Cerebellar nuclear complex (tissue), 1 donor: ENCODE results near the gene ARHGAP26.

Source experiments
- DNase-seq, 2 experiments: peaks; one replicate each; lab custom pipeline; 2025; lab: John Stamatoyannopoulos, UW

The ARHGAP26 gene

DNA sequence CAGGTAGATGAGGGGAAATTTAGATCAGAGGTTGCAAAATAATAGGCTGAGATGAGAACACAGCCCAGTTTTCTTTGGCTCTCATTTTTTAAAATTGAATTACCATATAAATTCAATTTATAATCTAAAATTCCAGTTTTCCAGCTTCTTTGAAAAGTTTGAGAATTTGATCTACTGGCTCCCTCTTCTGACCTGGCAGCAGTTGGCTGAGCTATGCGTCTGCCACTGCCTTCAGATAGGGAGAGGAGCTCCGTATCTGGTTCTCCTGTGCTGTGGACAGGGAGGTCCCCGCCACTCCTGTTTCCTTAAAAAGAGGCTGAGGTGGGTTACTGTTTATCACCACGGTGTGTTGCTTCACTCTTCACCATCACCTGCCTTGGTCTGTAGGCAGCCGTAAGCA, 103.7 kb downstream of the ARHGAP26 start:
- no peak for DNase-seq

DNA sequence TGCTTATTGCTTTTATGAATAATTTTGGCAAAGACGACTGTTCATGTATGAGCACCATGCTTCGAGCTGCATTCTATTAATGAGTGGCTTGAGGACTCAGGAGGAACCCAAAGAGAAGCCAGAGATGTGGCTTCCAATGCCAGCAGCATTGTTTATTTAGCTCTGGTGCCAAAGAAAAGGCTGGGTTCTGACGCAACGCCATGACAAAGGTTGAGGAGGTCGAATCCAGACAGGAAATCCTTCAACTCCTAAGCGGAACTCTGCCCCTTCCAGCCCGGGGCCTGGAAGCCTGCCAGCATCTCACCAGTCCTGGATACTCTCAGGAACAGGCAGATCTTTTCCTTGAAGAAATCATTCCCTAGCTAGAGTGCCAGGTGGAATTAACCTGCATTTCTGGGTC, 104.4 kb downstream of the ARHGAP26 start:
- DNase-seq, result no peak

DNA sequence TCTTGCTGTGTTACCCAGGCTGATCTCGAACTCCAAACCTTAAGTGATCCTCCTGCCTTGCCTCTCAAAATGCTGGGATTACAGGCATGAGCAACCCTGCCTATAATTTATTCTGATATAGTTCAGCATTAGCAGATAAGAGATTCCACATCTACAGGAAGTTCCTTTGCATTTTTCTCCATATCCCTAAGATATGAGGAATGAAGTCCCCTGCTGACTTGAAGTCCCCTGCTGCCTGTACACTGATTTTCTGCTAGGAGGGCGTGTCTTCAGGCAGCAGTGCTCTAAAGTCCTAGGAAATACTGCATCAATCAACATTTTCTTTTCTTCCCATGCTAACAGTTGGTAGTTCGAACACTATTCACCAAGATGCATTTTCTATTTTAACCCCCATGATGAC, 105.8 kb downstream of the ARHGAP26 start:
- no peak for DNase-seq

DNA sequence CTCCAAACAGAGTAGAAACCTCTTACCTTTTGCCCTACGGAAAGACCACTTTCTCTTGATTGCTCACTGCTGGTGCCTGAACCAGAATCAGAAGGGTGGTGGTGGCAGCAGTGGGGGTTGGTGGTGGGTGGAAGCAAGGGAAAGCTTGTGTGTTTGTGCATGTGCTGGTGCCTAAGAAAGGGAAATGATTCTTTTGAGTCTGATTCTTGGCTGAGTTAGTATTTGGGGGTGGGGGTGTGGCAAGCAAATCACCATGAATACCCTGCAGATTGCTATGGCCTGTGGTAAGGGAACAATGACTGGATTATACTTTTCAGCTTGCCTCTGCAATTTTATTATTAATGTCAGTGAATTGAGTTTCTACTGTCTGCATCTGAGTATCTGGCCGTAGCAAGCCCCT, 106.6 kb downstream of the ARHGAP26 start:
- no peak for DNase-seq

- no peak for DNase-seq
Observed at GRCh38 chr5:142878111-142878510, 107.9 kb downstream of the ARHGAP26 start.

DNA sequence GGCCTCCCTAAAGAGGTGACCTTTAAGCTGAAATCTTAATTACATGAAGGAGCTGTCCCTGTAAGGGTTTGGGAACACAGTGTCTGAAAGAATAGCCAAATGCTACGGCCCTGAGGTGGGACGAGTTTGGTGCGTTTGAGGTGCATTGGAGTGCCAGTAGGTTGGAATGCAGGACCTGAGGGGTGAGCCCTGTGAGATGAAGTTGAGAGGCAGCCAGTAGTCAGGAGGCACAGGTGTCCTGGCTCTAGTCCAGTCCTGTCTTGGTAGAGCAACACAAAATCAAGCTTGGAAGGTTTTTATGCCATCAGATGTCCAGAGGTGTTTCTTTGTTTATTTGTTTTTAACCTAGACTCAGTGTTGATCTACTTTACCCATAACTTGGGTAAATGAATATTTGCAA, 108.5 kb downstream of the ARHGAP26 start:
- peak; percentile 5 to 61 for DNase-seq

- DNase-seq, result no peak
Observed at GRCh38 chr5:142881076-142881783, 111.1 kb downstream of the ARHGAP26 start.

DNA sequence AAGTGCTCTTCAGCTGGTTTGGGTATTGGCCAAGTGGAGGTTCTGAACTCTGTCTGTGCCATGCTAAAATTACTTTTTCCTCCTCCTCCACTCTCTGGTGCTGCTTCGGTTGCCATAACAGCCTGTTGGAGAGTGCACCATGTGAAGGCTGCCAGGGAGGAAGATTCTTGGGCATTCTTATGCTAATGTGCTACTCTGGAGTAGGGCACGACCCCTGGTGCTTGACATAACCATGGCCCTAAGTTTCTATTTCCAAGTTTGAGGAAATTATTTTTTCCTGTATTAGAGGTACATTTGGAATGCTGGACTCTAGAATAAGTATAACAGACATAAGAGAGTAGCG, 111.6 kb downstream of the ARHGAP26 start:
- no peak for DNase-seq

- no peak for DNase-seq
Observed at GRCh38 chr5:142883025-142883424, 112.8 kb downstream of the ARHGAP26 start.

DNA sequence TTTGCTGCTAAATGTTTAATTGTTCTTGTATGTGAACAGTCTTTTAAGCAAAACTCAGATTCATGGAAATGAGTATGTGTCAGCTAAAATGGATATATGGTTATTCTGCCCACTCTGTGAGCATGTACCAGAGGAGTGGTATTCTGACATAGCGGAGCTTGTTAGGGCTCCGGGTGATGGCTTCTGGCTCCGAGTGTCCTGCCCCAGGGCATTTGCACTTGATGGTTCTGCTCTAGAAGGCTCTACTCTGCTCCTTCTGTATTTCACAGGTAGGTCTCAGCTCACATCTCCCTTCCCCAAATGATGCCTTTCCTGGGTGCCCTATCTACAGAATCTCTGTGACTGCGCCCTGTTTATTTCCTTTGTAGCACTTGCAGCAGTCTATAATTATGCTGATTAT, 113.3 kb downstream of the ARHGAP26 start:
- no peak for DNase-seq

DNA sequence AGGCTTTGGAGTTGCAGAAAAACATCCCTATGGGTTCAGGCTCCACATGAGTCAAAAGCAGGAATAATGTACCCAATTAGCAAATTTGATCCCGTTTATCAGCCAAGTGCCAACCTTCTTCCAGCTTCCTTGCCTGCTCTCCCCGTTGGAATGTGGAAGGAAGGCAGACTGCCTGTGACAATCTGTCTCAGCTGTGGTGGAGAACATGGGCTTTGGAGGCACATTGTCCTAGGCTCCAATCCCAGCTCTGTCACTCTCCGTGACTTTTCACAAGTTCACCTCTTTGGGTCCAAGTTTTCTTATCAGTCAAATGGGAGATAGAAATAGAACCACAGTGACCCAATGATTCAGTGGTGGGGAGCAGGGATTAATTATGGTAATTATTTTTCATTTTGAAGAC, 113.9 kb downstream of the ARHGAP26 start:
- no peak for DNase-seq

DNA sequence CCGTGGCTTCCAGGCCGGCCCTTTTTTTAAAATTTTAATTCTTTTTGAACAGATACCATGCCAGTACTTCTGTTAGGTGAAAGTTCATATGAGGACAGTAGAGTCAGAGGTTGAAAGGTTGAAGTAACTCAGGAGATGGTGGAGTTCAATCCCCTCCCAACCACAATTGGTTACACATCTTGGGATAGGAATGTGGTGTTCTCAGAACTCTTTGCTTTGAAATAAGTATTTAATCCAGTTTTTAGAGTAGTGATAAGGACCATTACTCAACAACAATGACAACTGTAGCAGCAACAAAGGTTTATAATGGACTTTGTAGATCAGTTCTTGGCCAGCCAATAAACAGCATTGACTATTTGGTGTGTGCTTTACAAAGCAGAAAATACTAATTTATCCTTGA, 116.0 kb downstream of the ARHGAP26 start:
- no peak for DNase-seq

GRCh38 chr5:142886956-142887355, 116.8 kb downstream of the ARHGAP26 start:
- DNase-seq, result no peak

DNA sequence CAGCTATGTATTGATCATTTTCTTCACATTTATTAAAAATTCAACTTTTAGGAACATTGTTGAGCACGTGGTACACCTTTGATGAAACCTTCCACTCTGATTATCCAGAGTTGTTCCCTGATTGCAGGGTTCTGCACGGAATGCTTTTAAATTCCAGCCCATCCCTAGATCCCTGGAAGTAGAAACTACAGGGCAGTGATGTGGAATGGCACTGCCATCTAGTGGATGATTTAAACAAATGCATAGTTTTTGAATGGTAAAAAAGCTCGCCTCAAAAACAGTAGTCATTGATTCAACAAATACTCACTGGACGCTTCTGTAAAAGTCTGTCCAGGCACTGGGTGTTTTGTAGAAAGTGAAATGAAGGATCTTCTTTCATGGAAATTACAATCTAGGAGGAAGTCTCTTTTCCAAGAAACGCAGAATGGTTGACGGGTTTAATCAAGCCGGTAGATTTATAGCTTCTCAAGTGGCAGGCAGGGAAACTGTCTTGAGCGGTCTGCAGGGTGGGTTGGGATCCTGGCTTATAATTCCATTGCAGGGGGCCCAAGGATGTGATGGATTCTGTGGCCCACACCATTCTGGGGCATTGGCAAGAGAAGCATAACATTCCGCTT, 118.4 kb downstream of the ARHGAP26 start:
- DNase-seq, result peak in 1 of 2 experiments; percentile 44

DNA sequence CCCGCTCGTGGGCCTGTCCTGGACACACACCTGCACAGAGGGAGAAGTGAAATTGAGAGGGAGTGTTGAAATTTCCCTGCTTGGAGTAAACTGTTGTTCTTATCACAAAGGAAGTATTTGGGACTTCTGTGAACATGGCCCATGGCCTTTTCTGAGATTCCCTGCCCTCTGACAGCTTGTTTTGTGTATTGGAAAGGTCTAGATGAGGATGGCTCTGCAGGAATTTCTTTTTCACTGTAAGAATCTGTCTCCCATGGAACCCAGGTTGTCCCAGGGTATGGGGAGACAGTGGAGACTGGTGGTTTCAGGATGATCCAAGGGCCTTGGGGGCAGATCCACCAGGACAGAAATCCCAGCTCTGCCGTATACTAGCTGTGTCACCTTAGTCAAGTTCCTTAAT, 121.8 kb downstream of the ARHGAP26 start:
- no peak for DNase-seq

GRCh38 chr5:142894315-142894714, 124.1 kb downstream of the ARHGAP26 start:
- DNase-seq, result no peak

DNA sequence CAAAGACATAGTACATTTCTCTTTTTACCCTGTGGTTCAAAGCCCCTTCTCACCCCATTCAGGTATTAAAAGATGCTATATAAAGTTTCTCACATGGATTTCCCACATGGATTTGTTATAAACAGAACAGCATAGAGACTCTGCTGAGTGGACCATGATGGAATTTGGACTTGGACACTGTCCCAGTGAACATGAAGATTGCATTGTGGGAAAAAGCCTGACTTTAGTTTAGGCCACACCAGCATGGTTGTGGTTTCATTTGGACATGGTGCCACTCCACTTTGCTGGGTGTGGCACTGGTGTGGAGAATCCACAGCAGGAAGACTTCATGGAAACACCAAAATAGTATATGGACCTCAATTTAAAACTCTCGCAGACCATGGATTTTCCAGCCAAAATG, 124.6 kb downstream of the ARHGAP26 start:
- DNase-seq, result no peak

- no peak for DNase-seq
Observed at GRCh38 chr5:142896325-142897007, 126.3 kb downstream of the ARHGAP26 start.

- DNase-seq, result no peak
Observed at GRCh38 chr5:142897328-142897727, 127.2 kb downstream of the ARHGAP26 start.

- DNase-seq, result no peak
Observed at GRCh38 chr5:142900927-142901326, 130.8 kb downstream of the ARHGAP26 start.

DNA sequence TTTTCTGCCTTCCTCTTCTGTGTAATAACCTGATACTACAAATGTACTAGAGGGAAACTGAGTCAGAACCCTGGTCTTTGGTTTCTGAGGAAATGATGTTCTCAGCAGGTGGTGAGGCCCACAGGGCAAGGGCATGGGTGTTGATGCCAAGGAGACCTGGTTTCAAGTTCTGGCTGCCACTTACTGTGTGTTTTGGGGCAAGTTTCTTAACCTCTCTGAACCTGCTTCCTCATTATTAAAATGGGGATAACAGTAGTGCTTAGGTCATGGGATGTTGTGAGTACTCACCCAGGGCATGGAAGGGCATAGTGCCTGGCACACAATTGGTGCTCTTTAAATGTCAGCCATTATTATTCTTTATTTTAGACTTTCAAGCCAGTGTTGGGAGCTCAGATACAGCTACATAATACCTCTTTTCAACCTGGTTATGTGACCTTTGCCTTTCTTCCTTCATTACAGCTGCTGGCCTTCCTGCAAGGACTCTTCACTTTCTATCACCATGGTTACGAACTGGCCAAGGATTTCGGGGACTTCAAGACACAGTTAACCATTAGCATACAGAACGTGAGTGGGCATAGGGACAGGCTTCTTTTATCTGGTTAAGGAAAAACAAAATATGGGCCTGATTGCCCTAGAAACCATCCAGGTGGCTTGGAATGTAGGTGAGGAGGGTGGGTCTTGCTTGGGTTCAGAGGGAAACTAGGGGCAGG, 131.5 kb downstream of the ARHGAP26 start:
- DNase-seq, result no peak

GRCh38 chr5:142902186-142902965, 132.2 kb downstream of the ARHGAP26 start:
- DNase-seq, result no peak
